GM10266 (cell line): ENCODE data around the gene SLC6A6.
"Not testable (repeated sequence)": the region's sequence is repeated elsewhere in the genome, so short reads cannot be mapped to it uniquely, and the experiment has no call there.

Experiments
- DNase-seq: peaks from one replicate; pipeline ENCODE4 v3.0.0; 2012; ENCODE audit errors: extremely low spot score
- TF ChIP-seq, protein P1 (sequence below): IDR thresholded peaks from 2 replicates; pipeline ENCODE4 v1.5.1; 2012; ENCODE audit warnings: mild to moderate bottlenecking, low read depth; ENCODE audit not compliant: control insufficient read depth, insufficient read depth; ENCODE audit errors: missing control alignments

SLC6A6 gene

DNA sequence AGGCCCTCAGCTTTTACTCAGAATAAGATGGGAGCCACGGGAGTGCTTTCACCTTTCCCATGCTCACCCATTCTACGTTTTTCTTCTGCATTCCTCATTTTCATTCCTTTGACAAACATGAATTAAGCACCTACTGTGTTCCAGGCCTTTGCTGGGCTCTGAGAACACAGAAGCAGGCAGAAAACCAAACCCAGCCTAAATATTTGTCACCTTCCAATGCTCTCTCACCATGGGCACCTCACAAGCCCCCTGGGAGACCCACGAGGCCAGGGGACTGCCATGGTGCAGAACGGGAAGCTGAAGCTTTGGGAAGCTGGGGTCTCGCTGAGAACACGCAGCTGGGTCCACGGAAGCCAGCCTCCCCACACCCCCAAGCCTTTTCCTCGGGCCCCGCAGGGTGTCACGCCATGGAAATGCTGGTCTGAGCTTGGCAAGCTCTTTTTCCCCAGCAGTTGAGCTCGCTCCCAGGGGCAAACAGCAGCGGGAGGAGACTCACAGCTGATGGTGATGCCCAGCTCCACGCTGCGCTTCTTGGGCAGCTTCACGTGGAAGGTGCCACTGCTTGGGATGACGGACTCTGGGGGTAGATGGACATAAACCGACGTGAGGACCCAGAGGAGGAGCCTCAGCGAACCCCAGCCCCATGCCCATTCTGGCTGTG is 110.0 kb downstream of the SLC6A6 start:
- TF ChIP-seq, protein P1, sequence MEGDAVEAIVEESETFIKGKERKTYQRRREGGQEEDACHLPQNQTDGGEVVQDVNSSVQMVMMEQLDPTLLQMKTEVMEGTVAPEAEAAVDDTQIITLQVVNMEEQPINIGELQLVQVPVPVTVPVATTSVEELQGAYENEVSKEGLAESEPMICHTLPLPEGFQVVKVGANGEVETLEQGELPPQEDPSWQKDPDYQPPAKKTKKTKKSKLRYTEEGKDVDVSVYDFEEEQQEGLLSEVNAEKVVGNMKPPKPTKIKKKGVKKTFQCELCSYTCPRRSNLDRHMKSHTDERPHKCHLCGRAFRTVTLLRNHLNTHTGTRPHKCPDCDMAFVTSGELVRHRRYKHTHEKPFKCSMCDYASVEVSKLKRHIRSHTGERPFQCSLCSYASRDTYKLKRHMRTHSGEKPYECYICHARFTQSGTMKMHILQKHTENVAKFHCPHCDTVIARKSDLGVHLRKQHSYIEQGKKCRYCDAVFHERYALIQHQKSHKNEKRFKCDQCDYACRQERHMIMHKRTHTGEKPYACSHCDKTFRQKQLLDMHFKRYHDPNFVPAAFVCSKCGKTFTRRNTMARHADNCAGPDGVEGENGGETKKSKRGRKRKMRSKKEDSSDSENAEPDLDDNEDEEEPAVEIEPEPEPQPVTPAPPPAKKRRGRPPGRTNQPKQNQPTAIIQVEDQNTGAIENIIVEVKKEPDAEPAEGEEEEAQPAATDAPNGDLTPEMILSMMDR, result no peak
- DNase-seq, result no peak

DNA sequence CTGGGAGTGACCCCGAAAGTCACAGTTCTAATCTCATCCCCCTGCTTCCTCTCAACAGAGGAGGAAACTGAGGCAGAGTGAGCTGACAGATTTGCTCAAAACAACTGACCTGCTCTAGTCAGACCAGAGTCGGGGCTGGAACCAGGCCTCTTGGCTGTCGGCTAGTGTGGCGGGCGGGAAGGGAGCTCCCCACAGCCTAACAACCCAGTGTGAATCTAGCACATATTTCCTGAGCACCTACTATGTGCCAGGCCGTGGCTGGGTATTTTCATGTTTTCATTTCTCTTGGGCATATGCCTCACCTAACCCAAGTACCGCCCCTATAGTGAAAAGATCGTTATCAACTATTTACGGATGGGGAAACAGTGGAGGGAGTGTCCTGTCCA is 110.5 kb downstream of the SLC6A6 start:
- TF ChIP-seq, protein P1, result no peak
- DNase-seq, result no peak

DNA sequence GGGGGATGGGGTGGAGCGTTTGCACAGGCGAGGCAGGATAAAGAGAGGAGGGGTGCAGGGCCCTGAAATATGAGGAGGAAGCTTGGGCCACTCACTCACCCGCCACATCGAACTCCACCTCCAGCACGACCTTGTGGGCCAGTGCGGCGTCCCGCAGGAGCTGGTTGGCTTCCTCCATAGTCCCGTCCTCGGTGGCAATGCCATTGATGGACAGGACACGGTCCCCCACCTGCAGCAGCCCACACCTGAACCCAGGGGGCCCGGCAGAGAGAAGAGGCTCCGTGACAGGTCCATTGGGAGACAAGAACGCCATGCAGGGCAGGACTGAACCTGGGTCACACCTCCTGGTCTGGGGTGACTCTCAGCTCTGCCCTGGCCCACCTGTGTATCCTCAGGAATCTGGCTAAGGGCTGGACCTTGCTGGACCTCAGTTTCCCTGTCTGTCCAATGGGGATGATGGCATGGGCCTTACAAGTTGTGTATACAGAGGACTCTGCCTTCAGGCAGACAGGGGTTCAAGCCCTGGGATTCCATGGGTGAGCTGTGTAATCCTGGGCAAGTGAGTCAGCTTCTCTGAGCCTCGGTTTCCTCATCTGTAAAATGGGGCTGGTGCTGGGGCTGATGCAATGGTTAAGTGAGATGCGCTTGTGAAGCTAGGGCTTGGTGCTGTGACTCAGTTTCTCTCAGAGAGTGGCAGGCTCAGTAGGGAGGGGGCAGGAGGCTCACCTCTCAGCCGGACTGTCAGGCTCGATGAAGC is 111.3 kb downstream of the SLC6A6 start:
- TF ChIP-seq, protein P1, result no peak
- no peak for DNase-seq

DNA sequence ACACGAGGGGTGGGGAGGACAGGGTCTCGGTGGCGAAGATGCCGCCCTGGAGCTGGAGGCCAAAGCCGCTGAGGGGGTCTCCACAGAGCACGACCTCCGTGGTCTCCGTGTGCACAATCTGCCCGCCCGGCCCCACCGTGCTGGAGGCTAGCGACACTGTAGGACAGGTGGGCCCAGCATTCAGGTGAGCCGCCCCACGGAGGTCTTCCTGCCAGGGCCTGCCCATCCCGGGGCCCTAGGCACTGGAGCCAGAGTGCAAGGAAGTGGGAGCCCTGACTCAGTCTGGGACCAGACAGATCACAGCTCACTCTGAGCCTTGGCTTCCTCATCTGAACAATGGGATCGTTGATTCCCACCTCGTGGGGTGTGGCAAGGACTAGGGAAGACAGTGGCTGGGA is 111.9 kb downstream of the SLC6A6 start:
- TF ChIP-seq, protein P1, result no peak
- no peak for DNase-seq

DNA sequence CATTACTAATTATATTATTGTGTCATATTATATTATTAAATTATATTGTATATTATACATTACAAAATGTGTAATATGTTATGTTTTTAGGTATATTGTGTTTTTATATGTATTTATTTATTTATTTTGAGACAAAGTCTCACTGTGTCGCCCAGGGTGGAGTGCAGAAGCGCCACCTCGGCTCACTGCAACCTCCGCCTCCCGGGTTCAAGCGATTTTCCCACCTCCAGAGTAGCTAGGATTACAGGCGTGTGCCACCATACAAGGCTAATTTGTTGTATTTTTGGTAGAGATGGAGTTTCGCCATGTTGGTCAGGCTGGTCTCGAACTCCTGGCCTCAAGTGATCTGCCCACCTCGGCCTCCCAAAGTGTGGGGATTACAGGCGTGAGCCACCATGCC is 113.1 kb downstream of the SLC6A6 start:
- not testable (repeated sequence) for DNase-seq

DNA sequence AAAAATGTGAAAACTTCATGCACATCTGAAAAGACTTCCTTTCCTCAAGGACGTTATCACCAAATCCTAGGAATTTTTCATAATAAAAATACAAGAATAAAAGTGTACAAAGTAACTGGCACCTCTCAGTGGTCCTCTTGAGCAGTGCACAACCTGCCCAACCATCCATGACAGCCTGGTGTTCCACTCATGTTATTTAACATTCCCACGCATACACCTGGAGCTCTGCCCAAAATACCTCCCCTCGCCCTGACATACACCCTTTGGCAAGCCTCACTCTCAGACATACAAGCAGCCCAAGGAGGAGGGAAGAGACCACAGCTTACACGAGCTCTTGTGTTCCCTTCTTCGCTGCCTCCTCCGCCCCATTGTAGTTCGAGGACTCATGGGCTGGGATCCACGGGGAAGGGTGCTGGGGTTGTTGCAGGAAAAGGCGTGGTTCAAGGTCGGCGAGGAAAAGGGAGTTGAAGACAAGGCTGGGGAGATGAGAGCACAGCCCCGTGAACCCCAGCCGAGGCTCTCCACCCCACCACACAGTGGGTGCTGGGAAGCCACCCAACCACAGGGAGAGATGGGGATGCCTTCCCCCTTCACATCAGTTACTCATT is 114.4 kb downstream of the SLC6A6 start:
- DNase-seq, result no peak
- TF ChIP-seq, protein P1, result no peak

DNA sequence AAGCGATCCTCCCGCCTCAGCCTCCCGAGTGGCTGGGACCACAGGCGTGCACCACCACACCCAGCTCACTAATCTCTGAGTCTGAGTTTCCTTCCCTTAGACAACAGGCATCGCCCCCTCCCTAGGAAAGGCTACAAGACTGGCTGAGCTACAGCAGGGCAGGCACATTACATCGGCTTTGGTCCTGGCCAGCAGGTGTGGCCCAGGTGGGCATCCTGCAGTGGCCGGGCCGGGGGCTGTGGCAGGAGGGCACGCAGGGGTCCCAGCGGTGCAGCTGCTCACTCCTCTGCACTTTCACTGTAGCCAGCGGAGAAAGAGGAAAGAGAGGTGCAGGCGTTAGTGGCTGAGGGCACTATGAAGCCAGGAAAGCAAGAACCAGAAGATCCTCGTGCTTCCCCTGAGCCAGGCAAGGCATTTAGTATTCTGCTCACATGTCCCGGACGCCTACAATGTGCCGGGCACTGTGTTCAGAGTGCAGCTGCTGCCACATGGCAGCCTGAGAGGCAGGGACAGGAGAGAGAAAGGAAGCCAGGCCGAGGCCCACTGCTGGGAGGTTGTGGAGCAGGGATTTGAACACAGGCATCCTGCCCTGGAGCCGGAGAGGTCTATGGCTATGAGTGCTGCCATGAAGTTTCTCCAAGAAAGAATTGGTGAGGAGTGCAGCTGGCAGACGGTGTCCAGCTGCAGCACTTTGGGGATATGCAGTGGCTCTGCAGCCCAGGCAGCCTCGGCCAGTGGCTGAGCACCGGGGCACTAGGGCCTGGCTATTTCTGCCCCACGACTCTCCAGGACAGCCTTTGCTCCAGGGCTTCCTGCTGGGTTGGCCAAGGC is 115.4 kb downstream of the SLC6A6 start:
- TF ChIP-seq, protein P1, result no peak
- DNase-seq, result no peak
